Uterus (tissue), 4 donors: ENCODE measurements around the gene PMAIP1. TPM values are rescaled to one million over a fixed set of nuclear protein-coding genes. Genes with fewer than 3 reads are reported as not detected.

Source experiments
- DNase-seq, 2 donors: peaks; one replicate each; pipeline ENCODE4 v3.0.0-alpha.2; 2019 to 2020
- H3K27ac ChIP-seq, 2 donors: fragments of 200-600 bp; sonication (generic); 1 replicate in 1 of 2; 2 replicates in 1 of 2; pipeline ENCODE4 v1.5.1; 2016 to 2018
- H3K27me3 ChIP-seq, 2 donors: fragments of 200-600 bp; sonication (generic); one replicate each; pipeline ENCODE4 v1.5.1; 2018 to 2019; ENCODE audit warnings: control low read depth in 1 of 2
- H3K36me3 ChIP-seq, 2 donors: fragments of 200-600 bp; sonication (generic); one replicate each; pipeline ENCODE4 v1.5.1; 2019; ENCODE audit warnings: control low read depth in 1 of 2
- H3K4me1 ChIP-seq, 2 donors: fragments of 200-600 bp; sonication (generic); one replicate each; pipeline ENCODE4 v1.5.1; 2018 to 2019; ENCODE audit warnings: control low read depth in 1 of 2
- H3K4me3 ChIP-seq, 2 donors: fragments of 200-600 bp; sonication (generic); 1 replicate in 1 of 2; 2 replicates in 1 of 2; pipeline ENCODE4 v1.5.1; 2018 to 2019; ENCODE audit warnings: mild to moderate bottlenecking in 1 of 2
- H3K9me3 ChIP-seq, 2 donors: fragments of 200-600 bp; sonication (generic); one replicate each; pipeline ENCODE4 v1.5.1; 2019; ENCODE audit warnings: control low read depth in 1 of 2
- POLR2A ChIP-seq, 2 donors: fragments of 450-650 bp; IDR thresholded peaks; one replicate each; pipeline ENCODE4 v1.6.1; 2016; ENCODE audit warnings: antibody characterized with exemption in 2 of 2, mild to moderate bottlenecking in 1 of 2, moderate library complexity in 1 of 2
- intact Hi-C: fragments of 100-400 bp; cut with DNase I; formaldehyde crosslinking; loops from one replicate; pipeline ENCODE4 v1.15.1; 2023; ENCODE audit warnings: low total_unique reads
- total RNA-seq, 4 donors: library from RNA; depleted of rRNA in 3 of 4; stranded (reverse); fragments of >200 nt in 3 of 4; gene quantifications; one replicate each; pipeline versions ENCODE4 v1.1.0 to v1.2.4, GENCODE V29; 2014 to 2023
- TF ChIP-seq, protein P1 (sequence below), 4 experiments: fragments of 200-600 bp in 2 of 4; fragments of 450-650 bp in 2 of 4; sonication (generic) in 2 of 4; IDR thresholded peaks; one replicate each; pipeline ENCODE4 v1.5.1; 2016 to 2019; ENCODE audit warnings: antibody characterized with exemption in 4 of 4, mild to moderate bottlenecking in 2 of 4, moderate library complexity in 1 of 4
- donor health status: DM: yes; HTN: yes; CAD: no.

The PMAIP1 gene
- total RNA-seq, 4 donors from 2014 or later = 0.82 to 3.5 (median 3.0) TPM

DNA sequence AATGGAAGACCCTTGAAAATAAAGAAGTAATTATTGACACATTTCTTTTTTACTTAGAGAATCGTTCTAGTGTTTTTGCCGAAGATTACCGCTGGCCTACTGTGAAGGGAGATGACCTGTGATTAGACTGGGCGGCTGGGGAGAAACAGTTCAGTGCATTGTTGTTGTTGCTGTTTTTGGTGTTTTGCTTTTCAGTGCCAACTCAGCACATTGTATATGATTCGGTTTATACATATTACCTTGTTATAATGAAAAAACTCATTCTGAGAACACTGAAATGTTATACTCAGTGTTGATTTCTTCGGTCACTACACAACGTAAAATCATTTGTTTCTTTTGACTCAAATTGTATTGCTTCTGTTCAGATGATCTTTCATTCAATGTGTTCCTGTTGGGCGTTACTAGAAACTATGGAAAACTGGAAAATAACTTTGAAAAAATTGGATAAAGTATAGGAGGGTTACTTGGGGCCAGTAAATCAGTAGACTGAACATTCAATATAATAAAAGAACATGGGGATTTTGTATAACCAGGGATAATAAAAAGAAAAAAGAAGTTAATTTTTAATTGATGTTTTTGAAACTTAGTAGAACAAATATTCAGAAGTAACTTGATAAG is 3.3 kb downstream of the PMAIP1 start:
- Histone ChIP-seq H3K36me3 (no peaks in the 10 kb centered on the region), H3K4me1 (no peaks in the 10 kb centered on the region), H3K27ac (no peak overlapping the region), H3K4me3 (no peak overlapping the region), H3K27me3 (no peaks in the 10 kb centered on the region), H3K9me3 (no peaks in the 10 kb centered on the region)
- TF ChIP-seq, protein P1, sequence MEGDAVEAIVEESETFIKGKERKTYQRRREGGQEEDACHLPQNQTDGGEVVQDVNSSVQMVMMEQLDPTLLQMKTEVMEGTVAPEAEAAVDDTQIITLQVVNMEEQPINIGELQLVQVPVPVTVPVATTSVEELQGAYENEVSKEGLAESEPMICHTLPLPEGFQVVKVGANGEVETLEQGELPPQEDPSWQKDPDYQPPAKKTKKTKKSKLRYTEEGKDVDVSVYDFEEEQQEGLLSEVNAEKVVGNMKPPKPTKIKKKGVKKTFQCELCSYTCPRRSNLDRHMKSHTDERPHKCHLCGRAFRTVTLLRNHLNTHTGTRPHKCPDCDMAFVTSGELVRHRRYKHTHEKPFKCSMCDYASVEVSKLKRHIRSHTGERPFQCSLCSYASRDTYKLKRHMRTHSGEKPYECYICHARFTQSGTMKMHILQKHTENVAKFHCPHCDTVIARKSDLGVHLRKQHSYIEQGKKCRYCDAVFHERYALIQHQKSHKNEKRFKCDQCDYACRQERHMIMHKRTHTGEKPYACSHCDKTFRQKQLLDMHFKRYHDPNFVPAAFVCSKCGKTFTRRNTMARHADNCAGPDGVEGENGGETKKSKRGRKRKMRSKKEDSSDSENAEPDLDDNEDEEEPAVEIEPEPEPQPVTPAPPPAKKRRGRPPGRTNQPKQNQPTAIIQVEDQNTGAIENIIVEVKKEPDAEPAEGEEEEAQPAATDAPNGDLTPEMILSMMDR (IDR thresholded peaks at IDR 0.05) = no peak
- TF ChIP-seq POLR2A (IDR thresholded peaks at IDR 0.05) = no peak
- DNase-seq = no peak
- intact Hi-C loops = no loop called here

- Histone ChIP-seq H3K4me3 (no peak overlapping the region), H3K4me1 (no peaks in the 10 kb centered on the region), H3K36me3 (no peaks in the 10 kb centered on the region), H3K27me3 (no peaks in the 10 kb centered on the region), H3K9me3 (no peaks in the 10 kb centered on the region), H3K27ac (no peak overlapping the region)
- intact Hi-C loops = no loop called here
- no peak for TF ChIP-seq POLR2A (IDR thresholded peaks at IDR 0.05)
- TF ChIP-seq, protein P1 (IDR thresholded peaks at IDR 0.05) = no peak
- no peak for DNase-seq
Observed at GRCh38 chr18:59904011-59904601, 4.3 kb downstream of the PMAIP1 start.

DNA sequence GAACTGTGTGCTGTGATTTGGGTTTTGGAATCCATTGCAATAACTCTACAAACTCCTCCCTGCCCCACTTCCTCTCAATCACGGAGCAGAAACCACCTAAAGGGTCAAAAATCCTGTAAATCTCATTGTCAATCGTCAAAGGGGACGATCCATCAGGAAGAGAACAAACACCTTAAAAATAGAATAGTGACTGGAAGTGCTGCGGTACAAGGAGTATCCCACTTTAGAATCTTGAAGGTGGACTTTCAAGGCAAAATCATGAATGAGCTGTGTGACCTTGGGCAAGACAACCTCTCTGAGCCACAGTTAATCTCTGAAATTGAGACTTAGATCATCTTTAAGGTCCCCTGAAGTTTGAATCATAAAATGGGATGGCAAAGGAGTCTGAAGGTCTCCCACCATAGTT is 5.9 kb downstream of the PMAIP1 start:
- no peak for TF ChIP-seq POLR2A (IDR thresholded peaks at IDR 0.05)
- TF ChIP-seq, protein P1 (IDR thresholded peaks at IDR 0.05) = no peak
- H3K4me3 ChIP-seq = no peak overlapping the region
- H3K9me3 ChIP-seq = no peaks in the 10 kb centered on the region
- H3K4me1 ChIP-seq = no peaks in the 10 kb centered on the region
- no peaks in the 10 kb centered on the region for H3K27me3 ChIP-seq
- DNase-seq = no peak
- H3K27ac ChIP-seq = no peak overlapping the region
- H3K36me3 ChIP-seq = no peaks in the 10 kb centered on the region
- intact Hi-C loops = no loop called here

- Histone ChIP-seq H3K27ac (no peak overlapping the region), H3K4me3 (no peak overlapping the region), H3K36me3 (no peaks in the 10 kb centered on the region), H3K9me3 (no peaks in the 10 kb centered on the region), H3K27me3 (no peaks in the 10 kb centered on the region), H3K4me1 (no peaks in the 10 kb centered on the region)
- intact Hi-C loops = no loop called here
- DNase-seq = no peak
- TF ChIP-seq, protein P1 (IDR thresholded peaks at IDR 0.05) = no peak
- no peak for TF ChIP-seq POLR2A (IDR thresholded peaks at IDR 0.05)
Observed at GRCh38 chr18:59906203-59906602, 6.4 kb downstream of the PMAIP1 start.

GRCh38 chr18:59907172-59907571 is 7.4 kb downstream of the PMAIP1 start:
- TF ChIP-seq, protein P1 (IDR thresholded peaks at IDR 0.05) = no peak
- TF ChIP-seq POLR2A (IDR thresholded peaks at IDR 0.05) = no peak
- Histone ChIP-seq H3K4me1 (no peaks in the 10 kb centered on the region), H3K9me3 (no peaks in the 10 kb centered on the region), H3K27me3 (no peaks in the 10 kb centered on the region), H3K36me3 (no peaks in the 10 kb centered on the region), H3K27ac (no peak overlapping the region), H3K4me3 (no peak overlapping the region)
- intact Hi-C loops = no loop called here
- DNase-seq = no peak
